PFSK-1 (cell line): ENCODE results near the gene SLC39A3.

Experiments
- REST ChIP-seq, 2 experiments: IDR thresholded peaks; 2 replicates each; pipeline versions ENCODE4 v1.6.1 to v1.8.0; 2011 to 2012; ENCODE audit warnings: low read depth in 2 of 2, low read length in 2 of 2, control low read depth in 1 of 2, inconsistent platforms in 1 of 2, mild to moderate bottlenecking in 1 of 2, moderate library complexity in 1 of 2; ENCODE audit not compliant: insufficient read depth in 1 of 2
- TAF1 ChIP-seq: IDR thresholded peaks from 2 replicates; pipeline ENCODE4 v1.6.1; 2012; ENCODE audit warnings: low read length, control low read depth, borderline replicate concordance; ENCODE audit not compliant: insufficient read depth

GRCh38 chr19:2683430-2684003 is 56.3 kb downstream of the SLC39A3 start:
- TF ChIP-seq REST (IDR thresholded peaks at IDR 0.05; ENCODE audit: insufficient read depth in 1 of 2, low read depth in 2 of 2, low read length in 2 of 2) (no peak), TAF1 (no peak)
